ENCODE measurements around the gene SLK. TPM values are rescaled to one million over a fixed set of nuclear protein-coding genes. Genes with fewer than 3 reads are reported as not detected.

SLK gene
- total and polyA plus RNA-seq, 2 of the 13 experiments (the other 11 are each of a cell fraction or from before 2014, with no cell fraction given), result 3.4 to 22.8 TPM

DNA sequence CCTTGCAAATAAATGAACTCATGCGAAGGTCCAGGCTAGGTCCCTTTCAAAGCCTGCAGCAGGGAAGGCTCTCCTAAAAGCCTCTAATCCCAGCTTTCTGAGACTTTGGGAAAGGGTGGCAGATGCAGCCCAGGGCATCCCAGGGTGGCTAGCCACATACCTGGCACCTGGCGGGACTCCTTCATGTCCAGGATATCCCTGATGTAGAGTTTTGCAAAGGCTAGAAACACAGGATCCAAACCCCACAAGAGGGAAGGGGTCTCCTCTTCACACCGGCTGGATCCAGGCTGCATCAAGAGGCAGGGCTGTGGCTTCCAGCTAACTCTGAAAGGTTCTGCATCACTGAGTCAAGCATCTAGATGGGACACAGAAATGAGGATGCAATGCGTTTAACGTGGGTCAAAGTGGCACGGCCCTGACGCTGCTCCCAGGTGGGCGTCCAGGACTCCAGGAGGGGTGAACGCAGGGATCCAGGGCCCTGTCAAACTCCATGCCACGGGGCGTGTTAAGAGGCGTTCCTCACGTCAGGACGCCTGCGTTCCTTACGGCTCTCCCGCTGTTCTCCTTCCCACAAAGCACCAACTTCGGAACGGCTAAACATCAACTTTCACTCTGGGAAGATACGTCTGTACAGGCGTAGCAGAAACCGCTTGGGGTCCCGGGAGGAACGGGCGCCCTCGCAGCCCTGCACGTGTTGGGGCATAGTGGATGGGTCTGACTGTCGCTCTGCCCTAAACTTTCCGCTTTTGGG lies 49.5 kb upstream of the SLK start (continued):
- TF ChIP-seq, protein P1, sequence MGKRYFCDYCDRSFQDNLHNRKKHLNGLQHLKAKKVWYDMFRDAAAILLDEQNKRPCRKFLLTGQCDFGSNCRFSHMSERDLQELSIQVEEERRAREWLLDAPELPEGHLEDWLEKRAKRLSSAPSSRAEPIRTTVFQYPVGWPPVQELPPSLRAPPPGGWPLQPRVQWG (CRISPR knock-in tag; IDR thresholded peaks at IDR 0.05; ENCODE audit: borderline replicate concordance, low read depth), result no peak
- TF ChIP-seq ZBTB20 (CRISPR knock-in tag; IDR thresholded peaks at IDR 0.05; ENCODE audit: borderline replicate concordance, low read depth), result no peak
- 0 out of 2 replicates have a peak, but pooled peaks have one; percentile 39 for TF ChIP-seq BRCA1 (CRISPR knock-in tag; IDR thresholded peaks at IDR 0.05)
- peak; percentile 66; the same call in 1 of the 2 replicates for TF ChIP-seq ZNF563 (CRISPR knock-in tag; IDR thresholded peaks at IDR 0.05)
- TF ChIP-seq ZNF230 (CRISPR knock-in tag; IDR thresholded peaks at IDR 0.05), result 0 out of 2 replicates have a peak, but pooled peaks have one; percentile 26
- peak; percentile 77; the same call in 1 of the 2 replicates for TF ChIP-seq FOXC1 (CRISPR knock-in tag; IDR thresholded peaks at IDR 0.05; ENCODE audit: borderline replicate concordance)
- 0 out of 2 replicates have a peak, but pooled peaks have one; percentile 53 for TF ChIP-seq PCBP1 (IDR thresholded peaks at IDR 0.05; ENCODE audit: borderline replicate concordance, low read depth, low read length)
- TF ChIP-seq ZNF709 (CRISPR knock-in tag; IDR thresholded peaks at IDR 0.05), result peak; percentile 47; the same call in 1 of the 2 replicates
- TF ChIP-seq, protein P2, sequence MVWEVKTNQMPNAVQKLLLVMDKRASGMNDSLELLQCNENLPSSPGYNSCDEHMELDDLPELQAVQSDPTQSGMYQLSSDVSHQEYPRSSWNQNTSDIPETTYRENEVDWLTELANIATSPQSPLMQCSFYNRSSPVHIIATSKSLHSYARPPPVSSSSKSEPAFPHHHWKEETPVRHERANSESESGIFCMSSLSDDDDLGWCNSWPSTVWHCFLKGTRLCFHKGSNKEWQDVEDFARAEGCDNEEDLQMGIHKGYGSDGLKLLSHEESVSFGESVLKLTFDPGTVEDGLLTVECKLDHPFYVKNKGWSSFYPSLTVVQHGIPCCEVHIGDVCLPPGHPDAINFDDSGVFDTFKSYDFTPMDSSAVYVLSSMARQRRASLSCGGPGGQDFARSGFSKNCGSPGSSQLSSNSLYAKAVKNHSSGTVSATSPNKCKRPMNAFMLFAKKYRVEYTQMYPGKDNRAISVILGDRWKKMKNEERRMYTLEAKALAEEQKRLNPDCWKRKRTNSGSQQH (CRISPR knock-in tag; IDR thresholded peaks at IDR 0.05; ENCODE audit: low read depth), result peak; percentile 63
- TF ChIP-seq HNF4A (CRISPR knock-in tag; IDR thresholded peaks at IDR 0.05), result no peak
- TF ChIP-seq, protein P3, sequence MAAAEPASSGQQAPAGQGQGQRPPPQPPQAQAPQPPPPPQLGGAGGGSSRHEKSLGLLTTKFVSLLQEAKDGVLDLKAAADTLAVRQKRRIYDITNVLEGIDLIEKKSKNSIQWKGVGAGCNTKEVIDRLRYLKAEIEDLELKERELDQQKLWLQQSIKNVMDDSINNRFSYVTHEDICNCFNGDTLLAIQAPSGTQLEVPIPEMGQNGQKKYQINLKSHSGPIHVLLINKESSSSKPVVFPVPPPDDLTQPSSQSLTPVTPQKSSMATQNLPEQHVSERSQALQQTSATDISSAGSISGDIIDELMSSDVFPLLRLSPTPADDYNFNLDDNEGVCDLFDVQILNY (CRISPR knock-in tag; conservative IDR thresholded peaks at IDR 0.05), result 0 out of 2 replicates have a peak, but pooled peaks have one; percentile 17
- TF ChIP-seq ZNF143 (CRISPR knock-in tag; IDR thresholded peaks at IDR 0.05), result peak; percentile 32; the same call in 1 of the 2 replicates
- TF ChIP-seq, protein P4, sequence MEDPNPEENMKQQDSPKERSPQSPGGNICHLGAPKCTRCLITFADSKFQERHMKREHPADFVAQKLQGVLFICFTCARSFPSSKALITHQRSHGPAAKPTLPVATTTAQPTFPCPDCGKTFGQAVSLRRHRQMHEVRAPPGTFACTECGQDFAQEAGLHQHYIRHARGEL (CRISPR knock-in tag; IDR thresholded peaks at IDR 0.05), result peak; percentile 41; the same call in 1 of the 2 replicates
- no peak; the same call in none of the 2 replicates for TF ChIP-seq ZFX (CRISPR knock-in tag; IDR thresholded peaks at IDR 0.05; ENCODE audit: low read depth)
- TF ChIP-seq KMT2A (CRISPR knock-in tag; IDR thresholded peaks at IDR 0.05), result peak; percentile 66
- TF ChIP-seq, protein P5, sequence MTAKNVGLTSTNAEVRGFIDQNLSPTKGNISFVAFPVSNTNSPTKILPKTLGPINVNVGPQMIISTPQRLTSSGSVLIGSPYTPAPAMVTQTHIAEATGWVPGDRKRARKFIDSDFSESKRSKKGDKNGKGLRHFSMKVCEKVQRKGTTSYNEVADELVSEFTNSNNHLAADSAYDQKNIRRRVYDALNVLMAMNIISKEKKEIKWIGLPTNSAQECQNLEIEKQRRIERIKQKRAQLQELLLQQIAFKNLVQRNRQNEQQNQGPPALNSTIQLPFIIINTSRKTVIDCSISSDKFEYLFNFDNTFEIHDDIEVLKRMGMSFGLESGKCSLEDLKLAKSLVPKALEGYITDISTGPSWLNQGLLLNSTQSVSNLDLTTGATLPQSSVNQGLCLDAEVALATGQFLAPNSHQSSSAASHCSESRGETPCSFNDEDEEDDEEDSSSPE (CRISPR knock-in tag; IDR thresholded peaks at IDR 0.05), result no peak
- TF ChIP-seq ZKSCAN8 (CRISPR knock-in tag; IDR thresholded peaks at IDR 0.05; ENCODE audit: borderline replicate concordance), result 0 out of 2 replicates have a peak, but pooled peaks have one; percentile 6
- TF ChIP-seq, protein P6, sequence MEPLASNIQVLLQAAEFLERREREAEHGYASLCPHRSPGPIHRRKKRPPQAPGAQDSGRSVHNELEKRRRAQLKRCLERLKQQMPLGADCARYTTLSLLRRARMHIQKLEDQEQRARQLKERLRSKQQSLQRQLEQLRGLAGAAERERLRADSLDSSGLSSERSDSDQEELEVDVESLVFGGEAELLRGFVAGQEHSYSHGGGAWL (CRISPR knock-in tag; IDR thresholded peaks at IDR 0.05), result peak; percentile 70
- TF ChIP-seq PHF8 (CRISPR knock-in tag; IDR thresholded peaks at IDR 0.05), result peak; percentile 84; the same call in 1 of the 2 replicates
- 0 out of 2 replicates have a peak, but pooled peaks have one; percentile 73 for TF ChIP-seq ZNF160 (CRISPR knock-in tag; IDR thresholded peaks at IDR 0.05)
- TF ChIP-seq, protein P7, sequence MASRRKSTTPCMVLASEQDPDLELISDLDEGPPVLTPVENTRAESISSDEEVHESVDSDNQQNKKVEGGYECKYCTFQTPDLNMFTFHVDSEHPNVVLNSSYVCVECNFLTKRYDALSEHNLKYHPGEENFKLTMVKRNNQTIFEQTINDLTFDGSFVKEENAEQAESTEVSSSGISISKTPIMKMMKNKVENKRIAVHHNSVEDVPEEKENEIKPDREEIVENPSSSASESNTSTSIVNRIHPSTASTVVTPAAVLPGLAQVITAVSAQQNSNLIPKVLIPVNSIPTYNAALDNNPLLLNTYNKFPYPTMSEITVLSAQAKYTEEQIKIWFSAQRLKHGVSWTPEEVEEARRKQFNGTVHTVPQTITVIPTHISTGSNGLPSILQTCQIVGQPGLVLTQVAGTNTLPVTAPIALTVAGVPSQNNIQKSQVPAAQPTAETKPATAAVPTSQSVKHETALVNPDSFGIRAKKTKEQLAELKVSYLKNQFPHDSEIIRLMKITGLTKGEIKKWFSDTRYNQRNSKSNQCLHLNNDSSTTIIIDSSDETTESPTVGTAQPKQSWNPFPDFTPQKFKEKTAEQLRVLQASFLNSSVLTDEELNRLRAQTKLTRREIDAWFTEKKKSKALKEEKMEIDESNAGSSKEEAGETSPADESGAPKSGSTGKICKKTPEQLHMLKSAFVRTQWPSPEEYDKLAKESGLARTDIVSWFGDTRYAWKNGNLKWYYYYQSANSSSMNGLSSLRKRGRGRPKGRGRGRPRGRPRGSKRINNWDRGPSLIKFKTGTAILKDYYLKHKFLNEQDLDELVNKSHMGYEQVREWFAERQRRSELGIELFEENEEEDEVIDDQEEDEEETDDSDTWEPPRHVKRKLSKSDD (CRISPR knock-in tag; IDR thresholded peaks at IDR 0.05; ENCODE audit: low read depth), result no peak

All from HepG2 (cell line).